Measurements from ENCODE around the gene GUCY1A2. TPM values are rescaled to one million over a fixed set of nuclear protein-coding genes. Genes with fewer than 3 reads are reported as not detected.
"Not testable (repeated sequence)": the region's sequence is repeated elsewhere in the genome, so short reads cannot be mapped to it uniquely, and the experiment has no call there.

GUCY1A2 gene
- total RNA-seq, result 1 to 10 TPM; 3.7 to 5.3 TPM
- polyA plus RNA-seq (2013, experiment 1 of 2), result 1.6 TPM
- 1.6 TPM for polyA plus RNA-seq (2013, experiment 2 of 2)
- long read RNA-seq, experiment 1, partial matches to known transcripts, result 0 of 2 reads
- long read RNA-seq, experiment 1, other reads (novel, unspliced or antisense), result 2 of 2 reads
- long read RNA-seq, experiment 2, full-length matches to known transcripts, result 3 of 8 reads
- long read RNA-seq, experiment 2, partial matches to known transcripts, result 2 of 8 reads
- long read RNA-seq, experiment 2, other reads (novel, unspliced or antisense), result 3 of 8 reads
- long read RNA-seq, experiment 3, partial matches to known transcripts, result 0 of 1 reads
- long read RNA-seq, experiment 3, other reads (novel, unspliced or antisense), result 1 of 1 reads
- long read RNA-seq, experiment 4, result 0 reads

DNA sequence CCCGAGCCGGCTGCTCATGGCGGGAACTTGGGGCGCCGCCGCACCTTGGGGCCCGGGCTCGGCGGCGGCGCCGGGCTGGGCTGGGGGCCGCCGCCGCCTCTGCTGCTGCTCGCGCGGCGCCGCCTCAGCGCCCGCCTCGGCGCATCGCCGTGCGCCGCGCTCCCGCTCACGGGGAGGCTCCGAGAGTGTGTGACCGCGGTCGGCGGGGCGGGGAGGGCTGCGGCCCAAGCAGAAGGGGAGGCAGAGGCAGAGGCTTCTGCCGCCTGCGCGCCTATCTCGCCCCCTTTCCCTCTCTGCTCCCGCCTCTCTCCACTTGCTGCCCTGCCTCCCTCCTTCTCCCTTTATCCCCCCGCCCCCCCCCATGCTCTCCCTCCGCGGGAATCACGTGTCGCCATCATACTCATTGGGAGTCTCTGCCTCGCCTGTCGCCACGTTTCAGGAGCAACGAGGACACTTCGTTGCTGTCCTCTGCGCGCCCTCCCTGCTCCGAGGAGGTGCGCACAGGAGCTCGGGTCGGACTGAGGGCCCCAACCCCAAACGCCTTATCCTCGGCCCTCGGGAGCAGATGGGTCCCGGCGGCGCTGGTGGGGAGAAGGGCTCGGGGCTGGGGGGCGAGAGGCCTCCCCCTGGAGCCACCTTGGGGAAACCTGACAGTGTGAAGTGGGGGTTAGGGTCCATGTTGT is at the start of gene GUCY1A2:
Gene GUCY1A2 (minus strand): TSS at position 258 of the 683 bp plus-strand sequence. CDS start 421 bp downstream, outside the sequence.
- no peaks in the 10 kb centered on the region for H3K9me3 Mint-ChIP-seq
- H3K36me3 Mint-ChIP-seq (ENCODE audit: low read depth), result no peaks in the 10 kb centered on the region
- Histone ChIP-seq H3K27ac (ENCODE audit: low read depth, low read length) (no peak within 1 kb of the TSS), H3K9ac (ENCODE audit: extremely low read depth, low read length, poor library complexity, severe bottlenecking) (no peak within 1 kb of the TSS), H3K27me3 (ENCODE audit: control insufficient read depth, insufficient read depth, low read length, poor library complexity, severe bottlenecking) (peaks cover 57% of the 10 kb centered on the region), H3K4me3 (ENCODE audit: low read length) (peak within 1 kb of the TSS; percentile 80), H3K36me3 (ENCODE audit: control insufficient read depth, insufficient read depth, low read length) (no peaks in the 10 kb centered on the region), H3K9me3 (ENCODE audit: control insufficient read depth, low read length) (no peaks in the 10 kb centered on the region), H3K4me1 (ENCODE audit: control insufficient read depth, insufficient read depth, low read length) (no peaks in the 10 kb centered on the region)
- TF ChIP-seq, protein P1, sequence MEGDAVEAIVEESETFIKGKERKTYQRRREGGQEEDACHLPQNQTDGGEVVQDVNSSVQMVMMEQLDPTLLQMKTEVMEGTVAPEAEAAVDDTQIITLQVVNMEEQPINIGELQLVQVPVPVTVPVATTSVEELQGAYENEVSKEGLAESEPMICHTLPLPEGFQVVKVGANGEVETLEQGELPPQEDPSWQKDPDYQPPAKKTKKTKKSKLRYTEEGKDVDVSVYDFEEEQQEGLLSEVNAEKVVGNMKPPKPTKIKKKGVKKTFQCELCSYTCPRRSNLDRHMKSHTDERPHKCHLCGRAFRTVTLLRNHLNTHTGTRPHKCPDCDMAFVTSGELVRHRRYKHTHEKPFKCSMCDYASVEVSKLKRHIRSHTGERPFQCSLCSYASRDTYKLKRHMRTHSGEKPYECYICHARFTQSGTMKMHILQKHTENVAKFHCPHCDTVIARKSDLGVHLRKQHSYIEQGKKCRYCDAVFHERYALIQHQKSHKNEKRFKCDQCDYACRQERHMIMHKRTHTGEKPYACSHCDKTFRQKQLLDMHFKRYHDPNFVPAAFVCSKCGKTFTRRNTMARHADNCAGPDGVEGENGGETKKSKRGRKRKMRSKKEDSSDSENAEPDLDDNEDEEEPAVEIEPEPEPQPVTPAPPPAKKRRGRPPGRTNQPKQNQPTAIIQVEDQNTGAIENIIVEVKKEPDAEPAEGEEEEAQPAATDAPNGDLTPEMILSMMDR (conservative IDR thresholded peaks at IDR 0.05), result no peak
- H3K4me1 Mint-ChIP-seq, result peaks cover 8% of the 10 kb centered on the region
- H3K27ac Mint-ChIP-seq, result peak within 1 kb of the TSS; percentile 46
- peaks cover 49% of the 10 kb centered on the region for H3K27me3 Mint-ChIP-seq (ENCODE audit: insufficient read depth)
- H3K4me3 Mint-ChIP-seq, result peak within 1 kb of the TSS; percentile 63
- WGBS, 2 experiments (ENCODE audit: insufficient coverage in 1 of 2, insufficient read length in 1 of 2), result 0 to 5% methylated on average over 18 to 67 of the region's 67 CpGs
- peak; percentile 79 for DNase-seq

DNA sequence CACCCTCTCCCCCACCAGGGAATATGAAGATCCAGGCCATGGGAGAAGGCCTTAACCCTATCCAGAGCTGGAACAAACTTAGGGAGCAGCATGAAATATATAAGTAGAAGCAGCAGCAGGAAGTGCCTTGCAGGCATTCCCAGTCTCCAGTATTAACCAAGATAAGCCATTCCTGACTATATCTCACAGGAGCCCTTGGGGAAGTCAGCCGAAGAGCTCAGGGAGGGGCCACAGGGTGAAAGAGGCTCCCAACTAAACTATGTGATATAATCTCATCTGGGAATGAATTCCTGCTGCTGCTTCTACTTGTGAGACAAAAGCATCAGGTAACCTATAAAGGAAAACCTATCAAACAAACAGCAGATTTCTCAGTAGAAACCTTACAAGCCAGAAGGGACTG is 36.1 kb upstream of the GUCY1A2 start:
- Histone ChIP-seq H3K4me3 (ENCODE audit: low read length) (no peak overlapping the region), H3K27ac (ENCODE audit: low read depth, low read length) (no peak overlapping the region), H3K9ac (ENCODE audit: extremely low read depth, low read length, poor library complexity, severe bottlenecking) (no peak overlapping the region), H3K36me3 (ENCODE audit: control insufficient read depth, insufficient read depth, low read length) (no peaks in the 10 kb centered on the region), H3K4me1 (ENCODE audit: control insufficient read depth, insufficient read depth, low read length) (no peaks in the 10 kb centered on the region), H3K27me3 (ENCODE audit: control insufficient read depth, insufficient read depth, low read length, poor library complexity, severe bottlenecking) (no peaks in the 10 kb centered on the region), H3K9me3 (ENCODE audit: control insufficient read depth, low read length) (peaks cover 34% of the 10 kb centered on the region)
- Mint-ChIP-seq H3K27me3 (ENCODE audit: insufficient read depth) (no peaks in the 10 kb centered on the region), H3K4me3 (no peak overlapping the region), H3K9me3 (peaks cover 51% of the 10 kb centered on the region), H3K27ac (no peak overlapping the region), H3K36me3 (ENCODE audit: low read depth) (peaks cover 3% of the 10 kb centered on the region), H3K4me1 (no peaks in the 10 kb centered on the region)
- TF ChIP-seq, protein P1 (conservative IDR thresholded peaks at IDR 0.05), result no peak
- WGBS, 2 experiments (ENCODE audit: insufficient coverage in 1 of 2, insufficient read length in 1 of 2), result 69% methylated on average over 1 of the region's 1 CpG; no CpG with 5 or more reads in 1 of the 2 experiments
- no peak for DNase-seq

- peaks cover 61% of the 10 kb centered on the region for H3K9me3 Mint-ChIP-seq
- 42 to 71% methylated on average over 2 to 4 of the region's 4 CpGs for WGBS, 2 experiments (ENCODE audit: insufficient coverage in 1 of 2, insufficient read length in 1 of 2)
- H3K4me1 Mint-ChIP-seq; H3K27me3 ChIP-seq (ENCODE audit: control insufficient read depth, insufficient read depth, low read length, poor library complexity, severe bottlenecking); DNase-seq; H3K36me3 Mint-ChIP-seq (ENCODE audit: low read depth); H3K36me3 ChIP-seq (ENCODE audit: control insufficient read depth, insufficient read depth, low read length); H3K9ac ChIP-seq (ENCODE audit: extremely low read depth, low read length, poor library complexity, severe bottlenecking); H3K4me1 ChIP-seq (ENCODE audit: control insufficient read depth, insufficient read depth, low read length); H3K27ac ChIP-seq (ENCODE audit: low read depth, low read length); H3K27me3 Mint-ChIP-seq (ENCODE audit: insufficient read depth); H3K4me3 ChIP-seq (ENCODE audit: low read length); H3K4me3 Mint-ChIP-seq; H3K27ac Mint-ChIP-seq: not testable (repeated sequence)
- peaks cover 39% of the 10 kb centered on the region for H3K9me3 ChIP-seq (ENCODE audit: control insufficient read depth, low read length)
Observed at GRCh38 chr11:107051332-107051731, 33.1 kb upstream of the GUCY1A2 start.

DNA sequence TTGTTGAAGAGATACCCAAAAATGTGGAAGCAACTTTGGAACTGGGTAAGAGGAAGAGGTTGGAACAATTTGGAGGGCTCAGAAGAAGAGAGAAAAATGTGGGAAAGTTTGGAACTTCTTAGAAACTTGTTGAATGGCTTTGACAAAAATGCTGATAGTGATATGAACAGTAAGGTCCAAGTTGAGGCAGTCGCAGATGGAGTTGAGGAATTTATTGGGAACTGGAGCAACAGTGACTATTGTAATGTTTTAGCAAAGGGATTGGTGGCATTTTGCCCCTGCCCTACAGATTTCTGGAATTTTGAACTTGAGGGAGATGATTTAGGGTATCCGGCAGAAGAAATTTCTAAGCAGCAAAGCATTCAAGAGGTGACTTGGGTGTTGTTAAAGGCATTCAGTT is 32.6 kb upstream of the GUCY1A2 start:
- H3K4me1 ChIP-seq (ENCODE audit: control insufficient read depth, insufficient read depth, low read length); H3K9ac ChIP-seq (ENCODE audit: extremely low read depth, low read length, poor library complexity, severe bottlenecking); H3K27ac ChIP-seq (ENCODE audit: low read depth, low read length); H3K27me3 ChIP-seq (ENCODE audit: control insufficient read depth, insufficient read depth, low read length, poor library complexity, severe bottlenecking); H3K36me3 Mint-ChIP-seq (ENCODE audit: low read depth); H3K4me3 Mint-ChIP-seq; H3K36me3 ChIP-seq (ENCODE audit: control insufficient read depth, insufficient read depth, low read length); DNase-seq; H3K4me1 Mint-ChIP-seq; H3K27me3 Mint-ChIP-seq (ENCODE audit: insufficient read depth); H3K4me3 ChIP-seq (ENCODE audit: low read length); H3K27ac Mint-ChIP-seq: not testable (repeated sequence)
- 80 to 87% methylated on average over 1 to 2 of the region's 2 CpGs for WGBS, 2 experiments (ENCODE audit: insufficient coverage in 1 of 2, insufficient read length in 1 of 2)
- peaks cover 61% of the 10 kb centered on the region for H3K9me3 Mint-ChIP-seq
- H3K9me3 ChIP-seq (ENCODE audit: control insufficient read depth, low read length), result peaks cover 39% of the 10 kb centered on the region

Measured in endodermal cell (in vitro differentiated cells).